Gastroesophageal sphincter (tissue), 3 donors: ENCODE data around the gene CFAP45.

ENCODE experiments used
- POLR2A ChIP-seq, 2 donors: fragments of 450-650 bp; IDR thresholded peaks; one replicate each; pipeline ENCODE4 v1.6.1; 2017; ENCODE audit warnings: antibody characterized with exemption in 2 of 2, mild to moderate bottlenecking in 2 of 2, moderate library complexity in 1 of 2
- TF ChIP-seq, protein P1 (sequence below), 4 experiments: fragments of 200-600 bp in 2 of 4; fragments of 450-650 bp in 2 of 4; sonication (generic) in 1 of 4; IDR thresholded peaks; one replicate each; pipeline ENCODE4 v1.5.1; 2017 to 2019; ENCODE audit warnings: antibody characterized with exemption in 4 of 4, mild to moderate bottlenecking in 2 of 4, moderate library complexity in 2 of 4

DNA sequence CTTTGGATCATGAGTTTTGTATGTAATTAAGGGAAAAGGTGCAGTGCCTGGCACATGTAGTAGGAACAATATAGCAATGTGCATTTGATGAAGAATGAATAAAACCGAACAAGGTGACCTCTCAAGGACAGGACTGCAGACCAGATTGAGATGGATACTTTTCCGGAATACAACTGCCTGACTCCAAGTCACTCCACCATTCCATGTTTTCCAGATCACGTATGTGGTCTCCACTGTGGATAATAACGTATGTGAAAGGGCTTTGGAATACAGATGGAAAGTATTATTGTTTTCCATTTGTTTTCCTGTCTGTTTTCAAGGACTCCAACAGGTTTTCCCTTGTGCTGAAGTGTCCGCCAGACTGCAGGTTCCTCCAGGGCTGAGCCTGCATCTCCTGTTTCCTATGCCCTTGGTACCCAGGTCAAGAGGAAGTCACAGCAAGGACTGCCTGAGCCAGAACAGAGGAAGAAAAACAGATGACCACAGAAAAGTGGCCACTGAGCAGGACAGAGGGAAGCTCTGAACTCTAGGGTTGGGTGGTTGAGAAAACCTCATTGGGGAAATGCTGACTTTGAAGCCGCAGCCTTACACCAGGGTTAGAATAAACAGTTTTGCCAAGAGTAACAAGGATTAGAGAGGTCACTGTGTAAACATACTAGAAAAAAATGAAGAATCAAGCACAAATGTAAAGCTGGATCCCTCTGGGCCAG, 4.0 kb downstream of the CFAP45 start:
- TF ChIP-seq, protein P1, sequence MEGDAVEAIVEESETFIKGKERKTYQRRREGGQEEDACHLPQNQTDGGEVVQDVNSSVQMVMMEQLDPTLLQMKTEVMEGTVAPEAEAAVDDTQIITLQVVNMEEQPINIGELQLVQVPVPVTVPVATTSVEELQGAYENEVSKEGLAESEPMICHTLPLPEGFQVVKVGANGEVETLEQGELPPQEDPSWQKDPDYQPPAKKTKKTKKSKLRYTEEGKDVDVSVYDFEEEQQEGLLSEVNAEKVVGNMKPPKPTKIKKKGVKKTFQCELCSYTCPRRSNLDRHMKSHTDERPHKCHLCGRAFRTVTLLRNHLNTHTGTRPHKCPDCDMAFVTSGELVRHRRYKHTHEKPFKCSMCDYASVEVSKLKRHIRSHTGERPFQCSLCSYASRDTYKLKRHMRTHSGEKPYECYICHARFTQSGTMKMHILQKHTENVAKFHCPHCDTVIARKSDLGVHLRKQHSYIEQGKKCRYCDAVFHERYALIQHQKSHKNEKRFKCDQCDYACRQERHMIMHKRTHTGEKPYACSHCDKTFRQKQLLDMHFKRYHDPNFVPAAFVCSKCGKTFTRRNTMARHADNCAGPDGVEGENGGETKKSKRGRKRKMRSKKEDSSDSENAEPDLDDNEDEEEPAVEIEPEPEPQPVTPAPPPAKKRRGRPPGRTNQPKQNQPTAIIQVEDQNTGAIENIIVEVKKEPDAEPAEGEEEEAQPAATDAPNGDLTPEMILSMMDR (IDR thresholded peaks at IDR 0.05), result no peak
- no peak for TF ChIP-seq POLR2A (IDR thresholded peaks at IDR 0.05)
